PFSK-1 (cell line): ENCODE results near the gene MYH7.

ENCODE experiments used
- POLR2AphosphoS5 ChIP-seq: IDR thresholded peaks from 2 replicates; pipeline ENCODE4 v1.6.1; 2012; ENCODE audit warnings: low read depth, mild to moderate bottlenecking, control low read depth, low read length, moderate library complexity
- SIN3A ChIP-seq: IDR thresholded peaks from 2 replicates; pipeline ENCODE4 v1.6.1; 2012; ENCODE audit warnings: mild to moderate bottlenecking, low read length, moderate library complexity, borderline replicate concordance; ENCODE audit not compliant: insufficient read depth
- TF ChIP-seq, protein P1 (sequence below), 2 experiments: IDR thresholded peaks; 2 replicates each; pipeline versions ENCODE4 v1.6.1 to v1.8.0; 2011 to 2012; ENCODE audit warnings: low read depth in 2 of 2, low read length in 2 of 2, control low read depth in 1 of 2, inconsistent platforms in 1 of 2, mild to moderate bottlenecking in 1 of 2, moderate library complexity in 1 of 2; ENCODE audit not compliant: insufficient read depth in 1 of 2

DNA sequence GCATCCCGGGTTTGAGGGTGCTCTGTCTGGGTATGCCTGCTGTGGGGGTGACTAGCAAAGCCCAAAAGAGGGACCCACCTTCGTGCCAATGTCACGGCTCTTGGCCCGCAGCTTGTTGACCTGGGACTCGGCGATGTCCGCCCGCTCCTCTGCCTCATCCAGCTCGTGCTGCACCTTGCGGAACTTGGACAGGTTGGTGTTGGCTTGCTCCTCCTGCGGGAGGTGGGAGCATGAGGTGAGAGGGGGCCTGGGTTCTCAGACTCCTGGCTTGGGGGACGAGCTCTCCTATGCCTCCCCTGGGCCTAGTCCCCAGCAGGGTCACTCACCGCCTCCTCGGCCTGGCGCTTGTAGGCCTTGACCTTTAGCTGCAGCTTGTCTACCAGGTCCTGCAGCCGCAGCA, 21.8 kb downstream of the MYH7 start:
- TF ChIP-seq POLR2AphosphoS5 (no peak), SIN3A (no peak)
- TF ChIP-seq, protein P1, sequence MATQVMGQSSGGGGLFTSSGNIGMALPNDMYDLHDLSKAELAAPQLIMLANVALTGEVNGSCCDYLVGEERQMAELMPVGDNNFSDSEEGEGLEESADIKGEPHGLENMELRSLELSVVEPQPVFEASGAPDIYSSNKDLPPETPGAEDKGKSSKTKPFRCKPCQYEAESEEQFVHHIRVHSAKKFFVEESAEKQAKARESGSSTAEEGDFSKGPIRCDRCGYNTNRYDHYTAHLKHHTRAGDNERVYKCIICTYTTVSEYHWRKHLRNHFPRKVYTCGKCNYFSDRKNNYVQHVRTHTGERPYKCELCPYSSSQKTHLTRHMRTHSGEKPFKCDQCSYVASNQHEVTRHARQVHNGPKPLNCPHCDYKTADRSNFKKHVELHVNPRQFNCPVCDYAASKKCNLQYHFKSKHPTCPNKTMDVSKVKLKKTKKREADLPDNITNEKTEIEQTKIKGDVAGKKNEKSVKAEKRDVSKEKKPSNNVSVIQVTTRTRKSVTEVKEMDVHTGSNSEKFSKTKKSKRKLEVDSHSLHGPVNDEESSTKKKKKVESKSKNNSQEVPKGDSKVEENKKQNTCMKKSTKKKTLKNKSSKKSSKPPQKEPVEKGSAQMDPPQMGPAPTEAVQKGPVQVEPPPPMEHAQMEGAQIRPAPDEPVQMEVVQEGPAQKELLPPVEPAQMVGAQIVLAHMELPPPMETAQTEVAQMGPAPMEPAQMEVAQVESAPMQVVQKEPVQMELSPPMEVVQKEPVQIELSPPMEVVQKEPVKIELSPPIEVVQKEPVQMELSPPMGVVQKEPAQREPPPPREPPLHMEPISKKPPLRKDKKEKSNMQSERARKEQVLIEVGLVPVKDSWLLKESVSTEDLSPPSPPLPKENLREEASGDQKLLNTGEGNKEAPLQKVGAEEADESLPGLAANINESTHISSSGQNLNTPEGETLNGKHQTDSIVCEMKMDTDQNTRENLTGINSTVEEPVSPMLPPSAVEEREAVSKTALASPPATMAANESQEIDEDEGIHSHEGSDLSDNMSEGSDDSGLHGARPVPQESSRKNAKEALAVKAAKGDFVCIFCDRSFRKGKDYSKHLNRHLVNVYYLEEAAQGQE (IDR thresholded peaks at IDR 0.05; ENCODE audit: insufficient read depth in 1 of 2, low read depth in 2 of 2, low read length in 2 of 2), result no peak
